GM11168 (cell line): ENCODE results near the gene FOXK2.
"Not testable (repeated sequence)": the region's sequence is repeated elsewhere in the genome, so short reads cannot be mapped to it uniquely, and the experiment has no call there.

ENCODE experiments used
- in situ Hi-C: fragments of 300-500 bp; cut with MboI; formaldehyde crosslinking; loops from one replicate; pipeline ENCODE4 v1.12.0; 2022; ENCODE audit warnings: low sequenced_read_pairs; ENCODE audit not compliant: unreplicated experiment

Gene FOXK2

GRCh38 chr17:82494236-82495055, 25.1 kb upstream of the FOXK2 start:
- in situ Hi-C loops = no loop called here

- in situ Hi-C loops = no loop called here
These were observed 23.5 kb upstream of the FOXK2 start for GRCh38 chr17:82495844-82496528.

GRCh38 chr17:82496529-82497434, 22.8 kb upstream of the FOXK2 start:
- in situ Hi-C loops = no loop called here

GRCh38 chr17:82497483-82498405, 21.8 kb upstream of the FOXK2 start:
- in situ Hi-C loops = no loop called here

DNA sequence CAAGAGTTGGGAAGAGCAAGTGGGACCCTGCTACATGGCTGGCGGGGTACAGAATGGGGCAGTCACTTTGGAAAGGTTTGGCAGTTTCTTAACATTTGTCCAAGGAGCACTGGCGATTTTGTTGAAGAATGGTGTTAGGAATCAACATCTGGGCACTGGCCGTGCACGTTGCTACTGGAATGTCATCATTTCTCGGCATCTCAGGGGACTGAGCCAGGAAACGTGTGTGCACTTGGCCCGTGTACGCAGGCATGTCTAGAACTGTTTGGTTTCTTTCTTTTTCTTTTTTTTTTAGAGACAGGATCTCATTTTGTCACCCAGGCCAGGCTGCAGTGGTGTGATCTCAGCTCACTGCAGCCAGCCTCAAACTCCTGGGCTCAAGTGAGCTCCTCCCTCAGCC, 17.3 kb upstream of the FOXK2 start:
- in situ Hi-C loops = no loop called here

DNA sequence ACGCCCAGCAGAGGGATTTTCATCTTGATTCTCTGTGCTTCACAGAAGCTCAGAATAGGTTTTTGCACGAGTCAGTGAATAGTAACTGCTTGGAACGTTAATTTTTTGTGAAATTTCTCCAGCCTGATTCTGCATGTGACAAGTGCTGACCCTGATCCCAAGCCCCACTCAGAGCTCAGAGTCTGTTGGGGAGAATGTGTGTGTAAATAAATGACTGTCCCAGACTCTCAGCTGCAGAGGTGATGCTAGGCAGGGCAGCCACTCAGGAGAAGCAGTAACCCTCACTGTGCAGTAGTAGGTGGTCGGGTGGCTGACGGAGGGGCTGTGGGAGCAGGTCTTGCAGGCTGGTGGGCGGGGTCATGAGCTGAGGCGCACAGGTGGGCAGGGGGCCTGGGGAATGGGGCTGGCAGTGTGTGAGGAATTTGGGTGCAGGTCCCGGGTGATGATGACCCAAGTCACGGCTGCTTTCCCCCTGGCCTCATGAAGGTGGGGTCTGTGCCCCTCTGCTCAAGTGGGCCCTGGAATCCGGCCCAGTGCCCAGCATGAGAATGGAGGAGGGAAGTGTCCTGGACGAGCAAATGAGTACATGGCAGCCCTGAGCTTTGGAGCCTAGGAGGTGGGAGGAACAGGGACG, 16.3 kb upstream of the FOXK2 start:
- in situ Hi-C loops = no loop called here

DNA sequence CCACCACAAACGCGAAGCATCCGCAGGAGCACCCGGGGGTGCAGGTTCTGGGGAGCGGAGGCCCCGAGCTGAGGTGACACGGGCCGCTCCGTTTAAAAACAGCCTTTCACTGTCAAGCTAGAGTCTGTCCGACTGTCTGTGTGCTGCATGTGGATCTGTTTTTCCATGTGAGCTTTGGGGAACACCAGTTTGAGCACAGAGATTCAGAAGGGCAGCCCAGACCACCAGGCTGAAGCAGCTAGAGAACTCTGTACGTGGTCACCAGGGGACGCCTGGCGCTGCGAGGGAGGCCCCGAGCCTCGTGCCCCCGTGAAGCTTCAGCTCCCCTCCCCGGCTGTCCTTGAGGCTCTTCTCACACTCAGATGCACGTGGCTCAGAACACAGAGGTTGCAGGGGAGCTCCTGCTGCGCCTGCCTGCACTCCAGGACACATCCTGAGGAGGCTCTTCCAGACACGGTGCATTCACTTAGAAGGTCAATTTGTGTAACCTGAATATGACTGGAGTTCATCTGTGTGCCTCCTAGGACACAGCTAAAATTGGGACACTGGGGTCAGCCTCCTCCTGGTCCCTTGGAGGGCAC, 15.7 kb upstream of the FOXK2 start:
- in situ Hi-C loops = no loop called here

- in situ Hi-C loops = no loop called here
These were observed 14.2 kb upstream of the FOXK2 start for GRCh38 chr17:82505296-82505695.

GRCh38 chr17:82506402-82506801, 13.1 kb upstream of the FOXK2 start:
- in situ Hi-C loops = not testable (repeated sequence)

DNA sequence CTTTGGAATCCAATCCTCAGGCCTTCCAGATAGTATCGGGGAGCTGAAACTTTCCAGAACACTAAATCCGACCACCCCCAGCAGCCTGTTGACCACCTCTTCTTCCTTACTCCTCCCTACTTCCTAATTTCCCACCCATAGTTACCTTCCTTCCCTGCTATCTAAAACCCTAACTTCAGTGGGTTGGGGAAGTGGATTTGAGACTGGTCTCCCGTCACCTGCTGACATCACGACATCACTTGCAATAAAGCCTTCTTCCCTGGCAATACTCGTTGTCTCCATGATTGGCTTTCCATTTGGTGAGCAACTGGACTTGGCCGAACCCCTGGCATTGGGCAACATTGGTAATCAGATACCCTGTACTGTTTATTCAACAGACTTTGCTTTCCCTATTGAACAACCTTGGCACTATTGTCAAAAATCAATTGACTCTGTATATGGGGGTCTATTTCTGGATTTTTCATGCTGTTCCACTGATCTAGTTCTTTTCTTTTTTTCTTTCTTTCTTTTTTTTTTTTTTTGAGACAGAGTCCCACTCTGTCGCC, 11.8 kb upstream of the FOXK2 start:
- in situ Hi-C loops = no loop called here

DNA sequence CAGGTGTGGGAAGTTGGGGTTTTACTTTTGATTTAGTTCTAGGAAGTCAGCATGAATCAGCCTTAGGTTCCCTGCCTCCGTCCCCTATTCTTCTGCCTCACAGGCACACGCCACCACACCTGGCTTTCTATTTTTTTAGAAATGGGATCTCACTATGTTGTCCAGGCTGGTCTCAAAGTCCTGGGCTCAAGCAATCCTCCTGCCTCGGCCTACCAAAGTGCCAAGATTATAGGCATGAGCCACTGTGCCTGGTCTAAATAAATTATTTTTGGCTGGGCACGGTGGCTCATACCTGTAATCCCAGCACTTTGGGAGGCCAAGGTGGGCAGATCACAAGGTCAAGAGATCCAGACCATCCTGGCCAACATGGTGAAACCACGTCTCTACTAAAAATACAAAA, 7.9 kb upstream of the FOXK2 start:
- in situ Hi-C loops = not testable (repeated sequence)

DNA sequence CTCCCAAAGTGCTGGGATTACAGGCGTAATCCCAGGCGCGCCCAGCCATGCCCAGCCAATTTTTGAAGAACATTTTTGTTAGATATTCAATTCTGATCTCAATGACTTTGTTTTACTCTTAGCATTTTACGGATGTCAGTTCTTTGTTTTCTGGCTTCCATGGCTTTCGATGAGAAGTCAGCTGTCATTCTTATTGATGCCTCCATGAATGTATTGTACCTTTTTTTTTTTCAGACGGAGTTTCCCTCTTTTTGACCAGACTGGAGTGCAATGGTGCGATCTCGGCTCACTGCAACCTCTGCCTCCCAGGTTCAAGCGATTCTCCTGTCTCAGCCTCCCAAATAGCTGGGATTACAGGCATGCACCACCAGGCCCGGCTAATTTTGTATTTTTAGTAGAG, 5.7 kb upstream of the FOXK2 start:
- in situ Hi-C loops = not testable (repeated sequence)

DNA sequence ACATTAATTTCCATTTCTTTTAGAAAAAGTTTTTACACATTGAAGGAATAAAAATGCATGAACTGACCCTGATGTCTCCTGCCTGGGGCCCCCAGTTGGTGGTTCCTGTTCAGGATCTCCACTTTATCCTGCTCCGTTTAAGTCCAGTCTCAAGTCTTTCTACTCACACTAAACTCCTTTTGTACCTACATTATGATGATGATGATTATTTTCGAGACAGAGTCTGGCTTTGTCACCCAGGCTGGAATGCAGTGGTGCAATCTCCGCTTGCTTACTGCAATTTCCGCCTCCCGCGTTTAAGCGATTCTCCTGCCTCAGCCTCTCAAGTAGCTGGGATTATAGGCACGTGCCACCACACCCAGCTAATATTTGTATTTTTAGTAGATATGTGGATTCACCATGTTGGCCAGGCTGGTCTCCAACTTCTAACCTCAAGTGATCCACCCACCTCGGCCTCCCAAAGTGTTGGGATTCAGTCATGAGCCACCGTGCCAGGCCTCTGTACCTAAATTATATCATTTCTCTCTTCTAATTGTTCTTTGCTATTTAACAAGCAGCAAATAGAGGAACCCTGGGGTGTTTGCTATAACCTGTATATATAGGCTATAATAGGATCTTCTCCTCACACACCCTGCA, 2.2 kb upstream of the FOXK2 start:
- in situ Hi-C loops = no loop called here

GRCh38 chr17:82519971-82520903, 705 bp downstream of the FOXK2 start:
- in situ Hi-C loops = no loop called here

DNA sequence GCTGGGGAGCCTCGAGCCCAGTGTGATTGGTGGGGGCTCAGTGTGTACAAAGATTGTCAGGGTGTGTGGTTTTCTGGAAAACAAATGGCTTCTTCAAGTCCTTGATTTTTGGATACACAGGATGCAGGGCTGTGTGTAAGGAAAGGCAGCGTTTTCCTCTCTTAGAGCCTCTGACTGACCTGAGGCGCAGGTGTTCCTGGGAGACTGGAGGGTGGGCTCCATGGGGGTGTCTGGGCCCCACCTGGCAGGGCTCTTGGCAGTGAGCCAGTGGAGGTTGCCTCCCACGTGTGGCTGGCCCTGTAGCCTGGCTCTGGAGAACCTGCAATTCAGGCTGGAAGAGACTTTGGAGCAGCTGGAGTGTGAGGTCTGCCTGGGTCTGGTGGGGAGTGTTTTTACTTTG, 5.0 kb downstream of the FOXK2 start:
- in situ Hi-C loops = no loop called here

DNA sequence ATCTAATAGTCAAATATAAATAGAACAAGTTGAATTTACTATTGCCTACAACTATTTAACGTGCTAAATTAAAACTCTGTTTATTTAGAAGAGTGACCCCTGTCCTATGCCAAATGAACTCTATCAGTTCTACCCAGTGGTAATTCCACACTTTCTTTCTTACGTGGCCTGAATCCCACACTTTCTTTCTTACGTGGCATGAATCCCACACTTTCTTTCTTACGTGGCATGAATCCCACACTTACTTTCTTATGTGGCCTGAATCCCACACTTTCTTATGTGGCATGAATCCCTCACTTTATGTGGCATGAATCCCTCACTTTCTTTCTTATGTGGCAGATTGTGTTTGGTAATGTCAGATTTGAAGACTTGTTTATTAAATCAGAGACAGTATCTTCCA, 6.2 kb downstream of the FOXK2 start:
- in situ Hi-C loops = no loop called here

- in situ Hi-C loops = no loop called here
These were observed 8.4 kb downstream of the FOXK2 start for GRCh38 chr17:82527898-82528297.
